Subcutaneous abdominal adipose tissue (tissue), 5 donors: ENCODE data around the gene TLNRD1.

Experiments
- H3K27ac ChIP-seq: one replicate; pipeline ENCODE4 v1.7.0; 2013; ENCODE audit warnings: low read depth, mild to moderate bottlenecking, inconsistent platforms, low read length, moderate library complexity
- H3K27me3 ChIP-seq, 5 donors: one replicate each; pipeline ENCODE4 v1.7.0; 2013; ENCODE audit warnings: low read length in 5 of 5, inconsistent platforms in 1 of 5; ENCODE audit not compliant: control insufficient read depth in 5 of 5, insufficient read depth in 4 of 5
- H3K36me3 ChIP-seq, 5 donors: one replicate each; pipeline ENCODE4 v1.7.0; 2013; ENCODE audit warnings: low read length in 5 of 5; ENCODE audit not compliant: control insufficient read depth in 5 of 5, insufficient read depth in 5 of 5
- H3K4me1 ChIP-seq, 5 donors: one replicate each; pipeline ENCODE4 v1.7.0; 2013; ENCODE audit warnings: low read length in 5 of 5, mild to moderate bottlenecking in 3 of 5, moderate library complexity in 1 of 5; ENCODE audit not compliant: control insufficient read depth in 5 of 5, insufficient read depth in 5 of 5
- H3K4me3 ChIP-seq, 5 donors: one replicate each; pipeline ENCODE4 v1.7.0; 2013; ENCODE audit warnings: low read length in 5 of 5, low read depth in 1 of 5
- H3K9ac ChIP-seq, 5 donors: one replicate each; pipeline ENCODE4 v1.7.0; 2013; ENCODE audit warnings: low read length in 5 of 5, mild to moderate bottlenecking in 4 of 5, moderate library complexity in 3 of 5
- H3K9me3 ChIP-seq, 5 donors: one replicate each; pipeline ENCODE4 v1.7.0; 2013; ENCODE audit warnings: low read length in 5 of 5; ENCODE audit not compliant: control insufficient read depth in 5 of 5
- donor health status: healthy.
- donor health status: healthy.
- donor health status: healthy.
- donor health status: healthy.
- donor health status: healthy.

Gene TLNRD1

DNA sequence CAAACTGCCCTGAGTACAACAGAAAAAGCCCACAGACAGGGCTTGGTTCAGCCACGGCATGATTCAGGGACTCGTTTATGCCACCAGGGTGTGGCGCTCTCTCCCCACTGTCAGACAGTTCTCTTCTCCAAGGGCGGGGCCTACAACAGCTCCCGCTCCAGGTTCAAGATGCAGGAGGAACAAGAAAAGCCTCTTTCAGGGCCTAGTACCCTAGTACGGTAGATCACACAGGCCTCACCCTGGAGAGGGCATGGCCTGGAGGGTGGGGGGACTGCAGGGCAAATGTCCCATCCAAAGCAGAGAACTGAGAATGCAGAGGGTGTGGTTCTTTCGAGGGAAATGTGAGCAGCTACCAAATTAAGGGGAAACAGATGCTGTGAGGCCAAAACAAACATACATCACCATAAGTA is 23.1 kb upstream of the TLNRD1 start:
- H3K27me3 ChIP-seq = no peaks in the 10 kb centered on the region
- no peak overlapping the region for H3K27ac ChIP-seq
- peaks cover 0 to 11% (median 7%) of the 10 kb centered on the region in 5 donors for H3K4me1 ChIP-seq
- H3K9ac ChIP-seq = peak overlapping the region in 1 of 5 donors; percentile 53
- H3K9me3 ChIP-seq = no peaks in the 10 kb centered on the region
- H3K36me3 ChIP-seq = peaks cover 12 to 39% (median 27%) of the 10 kb centered on the region in 5 donors
- no peak overlapping the region for H3K4me3 ChIP-seq

DNA sequence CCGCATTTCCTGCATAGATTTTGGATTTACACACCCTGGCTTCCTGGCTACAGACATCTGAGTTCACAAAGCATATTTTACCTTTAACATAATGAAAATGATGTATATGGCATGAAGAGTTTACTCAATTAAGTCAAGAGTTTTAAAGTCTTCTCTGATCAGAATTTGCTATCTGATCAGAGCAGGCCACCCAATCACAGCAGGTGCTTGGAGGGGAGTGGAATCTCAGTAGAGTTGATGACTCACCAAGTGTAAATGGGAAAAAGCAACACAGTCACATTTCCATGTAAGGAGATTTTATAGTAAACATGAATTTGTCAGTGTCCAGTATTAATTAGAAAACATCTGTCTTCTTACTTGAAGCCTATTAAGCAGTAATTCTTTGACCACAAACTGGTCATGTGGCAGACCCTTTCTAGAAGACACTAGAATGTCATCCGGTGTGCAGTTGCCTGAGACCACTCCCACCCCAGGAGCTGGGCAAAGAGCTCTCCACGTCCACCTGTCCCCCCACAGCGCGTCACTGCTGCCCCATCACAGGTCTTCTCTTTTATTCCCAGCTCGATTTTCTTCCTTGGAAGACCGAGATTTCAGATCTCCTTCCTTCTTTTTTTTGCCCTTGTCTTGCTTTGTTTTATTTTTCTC is 21.9 kb upstream of the TLNRD1 start:
- Histone ChIP-seq H3K27ac (no peak overlapping the region), H3K27me3 (no peaks in the 10 kb centered on the region), H3K36me3 (peaks cover 12 to 39% (median 29%) of the 10 kb centered on the region in 5 donors), H3K9me3 (no peaks in the 10 kb centered on the region), H3K4me3 (no peak overlapping the region), H3K9ac (no peak overlapping the region), H3K4me1 (peaks cover 0 to 11% (median 7%) of the 10 kb centered on the region in 5 donors)

DNA sequence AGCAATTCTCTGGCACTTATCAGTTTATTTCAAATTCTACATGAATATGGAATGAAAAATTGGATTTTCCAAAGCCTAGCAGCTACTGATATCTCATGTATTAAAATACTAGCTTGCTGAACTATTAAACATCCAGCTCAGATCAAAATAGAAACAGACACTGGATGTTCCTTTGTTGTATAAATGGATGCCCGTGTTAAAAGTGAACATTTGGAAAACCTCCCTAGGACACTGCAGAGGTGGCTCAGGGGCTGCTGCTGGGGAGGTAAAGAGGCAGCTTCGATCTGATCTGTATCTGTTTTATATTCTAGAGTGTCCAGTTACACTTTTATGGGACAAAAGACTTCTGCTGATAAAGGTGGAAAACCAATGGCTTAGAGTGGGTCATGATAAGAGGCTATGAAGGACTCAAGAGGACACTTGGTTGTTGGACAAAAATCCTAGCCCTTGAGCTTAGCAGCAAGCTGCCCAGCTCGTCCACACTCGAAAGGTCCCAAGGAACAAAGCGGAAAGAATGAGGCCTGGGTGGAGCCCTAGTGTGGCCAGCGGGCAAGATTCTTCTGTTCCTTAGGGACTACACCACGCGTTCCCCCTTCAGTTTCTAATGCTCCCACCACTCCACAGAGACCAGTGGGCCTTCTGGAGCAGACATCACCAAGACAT is 21.1 kb upstream of the TLNRD1 start:
- Histone ChIP-seq H3K9ac (no peak overlapping the region), H3K27me3 (no peaks in the 10 kb centered on the region), H3K4me1 (peaks cover 0 to 12% (median 9%) of the 10 kb centered on the region in 5 donors), H3K36me3 (peaks cover 12 to 35% (median 29%) of the 10 kb centered on the region in 5 donors), H3K27ac (no peak overlapping the region), H3K4me3 (no peak overlapping the region), H3K9me3 (no peaks in the 10 kb centered on the region)

GRCh38 chr15:80982205-80982604 is 18.5 kb upstream of the TLNRD1 start:
- no peak overlapping the region for H3K9ac ChIP-seq
- H3K27me3 ChIP-seq = no peaks in the 10 kb centered on the region
- peaks cover 0 to 23% (median 20%) of the 10 kb centered on the region in 5 donors for H3K4me1 ChIP-seq
- H3K27ac ChIP-seq = no peak overlapping the region
- H3K9me3 ChIP-seq = no peaks in the 10 kb centered on the region
- H3K4me3 ChIP-seq = no peak overlapping the region
- peaks cover 16 to 31% (median 29%) of the 10 kb centered on the region in 5 donors for H3K36me3 ChIP-seq

GRCh38 chr15:80982839-80983238 is 17.9 kb upstream of the TLNRD1 start:
- H3K27ac ChIP-seq = no peak overlapping the region
- H3K27me3 ChIP-seq = no peaks in the 10 kb centered on the region
- no peak overlapping the region for H3K9ac ChIP-seq
- no peak overlapping the region for H3K4me3 ChIP-seq
- peaks cover 0 to 19% (median 15%) of the 10 kb centered on the region in 5 donors for H3K4me1 ChIP-seq
- H3K36me3 ChIP-seq = peaks cover 16 to 30% (median 25%) of the 10 kb centered on the region in 5 donors
- no peaks in the 10 kb centered on the region for H3K9me3 ChIP-seq

DNA sequence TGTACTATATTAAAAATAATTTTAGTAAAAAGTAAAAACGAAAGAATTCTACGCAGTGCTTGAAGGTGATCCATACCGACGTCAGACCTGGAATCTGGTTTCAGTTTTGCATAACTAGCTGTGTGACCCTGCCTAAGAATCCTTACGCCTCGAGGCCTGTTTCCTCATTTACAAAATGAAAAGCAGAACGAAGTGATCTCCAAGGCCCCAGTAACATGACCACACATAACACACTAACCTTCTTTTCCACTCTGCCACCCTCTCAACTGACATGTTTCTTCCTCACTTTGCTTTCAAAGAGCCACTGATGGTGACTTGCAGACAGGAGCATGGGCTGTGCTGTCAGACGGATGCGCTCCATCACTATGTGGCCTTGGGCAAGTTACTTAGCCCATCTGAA is 15.9 kb upstream of the TLNRD1 start:
- no peak overlapping the region for H3K4me3 ChIP-seq
- no peaks in the 10 kb centered on the region for H3K27me3 ChIP-seq
- peak overlapping the region; percentile 25 for H3K27ac ChIP-seq
- H3K4me1 ChIP-seq = peaks cover 3 to 35% (median 29%) of the 10 kb centered on the region in 5 donors
- no peaks in the 10 kb centered on the region for H3K9me3 ChIP-seq
- peak overlapping the region in 2 of 5 donors; percentile 13 to 14 for H3K9ac ChIP-seq
- peaks cover 4 to 11% (median 9%) of the 10 kb centered on the region in 5 donors for H3K36me3 ChIP-seq

- no peak overlapping the region for H3K27ac ChIP-seq
- H3K4me1 ChIP-seq = peaks cover 3 to 46% (median 40%) of the 10 kb centered on the region in 5 donors
- no peaks in the 10 kb centered on the region for H3K9me3 ChIP-seq
- H3K9ac ChIP-seq = no peak overlapping the region
- H3K27me3 ChIP-seq = no peaks in the 10 kb centered on the region
- peaks cover 2 to 4% (median 3%) of the 10 kb centered on the region in 5 donors for H3K36me3 ChIP-seq
- H3K4me3 ChIP-seq = no peak overlapping the region
These were observed 14.7 kb upstream of the TLNRD1 start for GRCh38 chr15:80985981-80986380.

GRCh38 chr15:80986487-80986886 is 14.2 kb upstream of the TLNRD1 start:
- H3K9me3 ChIP-seq = no peaks in the 10 kb centered on the region
- no peak overlapping the region for H3K9ac ChIP-seq
- H3K36me3 ChIP-seq = peaks cover 2 to 4% (median 3%) of the 10 kb centered on the region in 5 donors
- no peak overlapping the region for H3K27ac ChIP-seq
- no peaks in the 10 kb centered on the region for H3K27me3 ChIP-seq
- H3K4me1 ChIP-seq = peaks cover 5 to 52% (median 45%) of the 10 kb centered on the region in 5 donors
- no peak overlapping the region for H3K4me3 ChIP-seq

DNA sequence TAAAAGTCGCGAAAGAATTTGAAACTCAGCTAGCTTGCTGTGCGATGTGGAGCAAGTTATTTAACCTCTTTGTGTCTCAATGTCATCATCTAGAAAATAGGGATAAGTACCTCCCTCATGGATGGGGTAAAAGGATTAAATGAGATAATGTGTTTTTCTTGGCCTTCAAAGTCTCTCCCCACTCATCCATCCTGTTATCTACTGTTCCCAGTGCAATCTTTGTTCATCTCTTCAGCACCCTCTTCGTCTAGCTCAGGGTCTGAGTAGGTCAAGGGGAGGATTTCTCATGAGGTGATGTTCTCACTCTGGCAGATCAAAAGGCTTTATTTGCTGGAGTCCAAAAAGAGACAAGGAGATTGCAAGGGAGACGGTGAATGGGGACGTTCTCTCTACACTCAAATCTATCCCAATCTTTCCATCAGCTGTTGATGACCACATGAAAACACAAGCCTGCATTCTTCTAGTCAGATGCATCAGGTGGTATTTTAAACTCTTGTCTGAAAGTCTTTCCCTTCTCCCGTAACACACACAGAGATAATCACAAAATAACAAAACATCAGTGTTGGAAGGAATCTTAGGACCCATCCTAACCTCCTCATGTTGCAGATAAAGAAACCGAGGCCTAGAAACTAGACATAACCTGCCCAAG is 12.5 kb upstream of the TLNRD1 start:
- peak overlapping the region in 4 of 5 donors; percentile 13 to 86 (median 68) for H3K9ac ChIP-seq

DNA sequence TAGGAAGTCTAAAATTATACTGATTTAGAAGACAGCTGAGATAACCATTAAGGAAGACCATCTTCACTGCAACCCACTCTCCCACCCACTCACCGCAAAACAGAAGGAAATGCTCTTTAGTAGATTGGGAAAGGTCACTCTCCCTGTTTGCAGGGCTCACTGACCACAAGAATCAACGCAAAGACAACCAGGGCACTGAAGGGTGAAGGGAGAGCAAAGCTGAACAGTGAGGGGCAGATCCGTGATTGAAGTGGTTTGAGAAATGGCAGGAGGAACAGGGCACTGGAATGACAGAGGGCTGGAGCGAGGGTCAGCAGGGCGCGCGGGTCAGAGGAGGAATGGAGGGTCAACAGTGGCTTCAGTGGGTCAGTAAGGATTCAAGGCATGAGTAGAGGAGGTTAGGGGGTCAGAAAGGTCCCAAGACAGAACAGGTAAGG is 11.6 kb upstream of the TLNRD1 start:
- H3K27ac ChIP-seq = peak overlapping the region; percentile 99
- H3K9ac ChIP-seq = peak overlapping the region; percentile 53 to 86 (median 73)
- no peaks in the 10 kb centered on the region for H3K9me3 ChIP-seq
- peaks cover 0 to 4% (median 0%) of the 10 kb centered on the region in 5 donors for H3K36me3 ChIP-seq
- H3K27me3 ChIP-seq = no peaks in the 10 kb centered on the region
- H3K4me1 ChIP-seq = peaks cover 5 to 61% (median 53%) of the 10 kb centered on the region in 5 donors
- H3K4me3 ChIP-seq = peak overlapping the region; percentile 94 to 99 (median 95)

More for the DNA sequence above, 12.5 kb upstream of the TLNRD1 start:
- peak overlapping the region; percentile 94 to 99 (median 95) for H3K4me3 ChIP-seq
- peaks cover 5 to 61% (median 53%) of the 10 kb centered on the region in 5 donors for H3K4me1 ChIP-seq
- no peaks in the 10 kb centered on the region for H3K27me3 ChIP-seq
- peaks cover 0 to 4% (median 0%) of the 10 kb centered on the region in 5 donors for H3K36me3 ChIP-seq
- H3K9me3 ChIP-seq = no peaks in the 10 kb centered on the region
- H3K27ac ChIP-seq = no peak overlapping the region
